Measurements from ENCODE around the gene ZNF8.
"Not testable (repeated sequence)": the region's sequence is repeated elsewhere in the genome, so short reads cannot be mapped to it uniquely, and the experiment has no call there.

ZNF8 gene

GRCh38 chr19:58336820-58337219 is 58.1 kb downstream of the ZNF8 start:
- DNase-seq, result no peak

- DNase-seq, result no peak
Observed at GRCh38 chr19:58338336-58338735, 59.6 kb downstream of the ZNF8 start.

DNA sequence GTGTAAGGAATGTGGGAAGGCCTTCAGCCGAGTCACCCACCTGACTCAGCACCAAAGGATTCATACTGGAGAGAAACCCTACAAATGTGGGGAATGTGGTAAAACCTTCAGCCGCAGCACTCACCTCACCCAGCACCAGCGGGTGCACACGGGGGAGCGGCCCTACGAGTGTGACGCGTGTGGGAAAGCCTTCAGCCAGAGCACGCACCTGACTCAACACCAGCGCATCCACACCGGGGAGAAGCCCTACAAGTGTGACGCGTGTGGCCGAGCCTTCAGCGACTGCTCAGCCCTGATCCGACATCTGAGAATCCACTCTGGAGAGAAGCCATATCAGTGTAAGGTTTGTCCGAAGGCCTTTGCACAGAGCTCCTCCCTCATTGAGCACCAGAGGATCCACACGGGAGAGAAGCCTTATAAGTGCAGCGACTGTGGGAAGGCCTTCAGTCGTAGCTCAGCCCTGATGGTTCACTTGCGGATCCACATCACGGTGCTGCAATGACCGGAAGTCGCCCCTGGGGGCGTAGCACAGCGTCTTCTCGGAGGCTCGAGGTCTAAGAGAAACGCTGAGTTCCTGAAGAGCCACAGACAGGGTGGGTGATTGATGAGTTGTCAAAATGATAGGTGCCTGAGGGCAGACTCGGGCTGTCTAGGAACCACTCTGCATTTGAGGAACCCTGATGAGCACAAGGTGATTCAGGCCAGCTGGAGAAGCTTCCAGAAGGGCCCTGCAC is 60.2 kb downstream of the ZNF8 start:
- no peak for DNase-seq

- DNase-seq, result no peak
Observed at GRCh38 chr19:58345558-58345957, 66.8 kb downstream of the ZNF8 start.

GRCh38 chr19:58346961-58347929 is 68.5 kb downstream of the ZNF8 start:
- peak; percentile 75 for DNase-seq

- not testable (repeated sequence) for DNase-seq
Observed at GRCh38 chr19:58348080-58348479, 69.3 kb downstream of the ZNF8 start.

DNA sequence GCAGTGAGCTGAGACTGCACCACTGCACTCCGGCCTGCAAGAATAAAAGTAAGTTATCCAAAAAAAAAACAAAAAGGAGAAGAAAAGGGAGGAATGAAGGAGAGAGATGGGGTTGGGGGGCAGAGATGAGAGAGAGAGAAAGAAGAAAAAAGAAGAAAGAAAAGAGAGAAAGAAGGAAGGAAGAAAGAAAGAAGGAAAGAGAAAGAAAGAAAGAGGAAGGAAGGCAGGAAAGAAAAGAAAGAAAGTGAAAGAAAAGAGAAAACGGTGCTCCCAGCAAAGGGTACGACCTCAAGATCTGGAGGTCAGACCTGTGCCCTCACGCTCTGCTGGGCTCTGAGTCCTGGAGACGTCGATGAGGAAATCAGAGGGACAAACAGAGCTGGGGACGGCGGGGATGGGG is 70.8 kb downstream of the ZNF8 start:
- no peak for DNase-seq

DNA sequence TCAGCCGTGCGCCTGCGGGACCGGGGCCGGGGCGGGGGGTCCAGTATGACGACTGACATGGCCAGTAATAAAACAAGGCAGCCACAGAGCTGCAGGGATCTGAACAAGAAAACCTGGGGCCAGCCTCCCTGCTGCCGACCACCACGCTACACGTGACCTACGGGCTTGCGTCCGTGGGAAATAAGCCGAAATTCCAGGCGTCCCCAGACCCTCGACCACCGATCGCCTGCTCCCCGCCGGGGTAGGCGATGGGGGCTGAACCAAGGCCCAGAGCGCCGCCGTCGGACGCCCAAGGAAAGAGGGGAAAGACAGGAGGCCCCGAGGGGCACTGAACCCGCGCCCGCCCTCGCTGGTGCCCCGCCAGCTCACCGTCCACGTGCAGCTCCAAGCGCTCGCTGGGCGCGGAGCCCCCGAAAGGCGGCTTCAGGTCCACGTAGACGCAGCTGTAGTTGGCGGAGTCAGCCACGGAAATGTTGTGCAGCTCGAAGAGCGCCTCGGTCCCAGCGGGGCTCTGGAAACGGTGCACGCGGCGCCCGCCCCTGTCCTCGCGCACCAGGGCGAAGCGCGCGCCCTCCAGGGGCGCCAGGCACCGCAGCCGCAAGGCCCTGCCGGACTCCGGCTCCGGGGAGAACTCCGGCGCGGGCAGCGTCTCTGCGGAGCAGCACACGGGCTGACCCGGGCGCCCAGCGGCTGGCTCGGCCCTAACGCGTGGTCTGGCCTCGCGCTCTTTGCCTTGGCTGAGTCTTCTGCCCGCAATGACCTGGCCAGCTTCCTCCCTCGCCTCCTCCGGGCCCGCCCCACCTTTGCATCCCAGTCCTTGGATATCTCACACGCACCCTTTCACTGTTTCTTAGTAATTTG is 71.5 kb downstream of the ZNF8 start:
- DNase-seq, result no peak

GRCh38 chr19:58350871-58351557 is 72.3 kb downstream of the ZNF8 start:
- no peak for DNase-seq

DNA sequence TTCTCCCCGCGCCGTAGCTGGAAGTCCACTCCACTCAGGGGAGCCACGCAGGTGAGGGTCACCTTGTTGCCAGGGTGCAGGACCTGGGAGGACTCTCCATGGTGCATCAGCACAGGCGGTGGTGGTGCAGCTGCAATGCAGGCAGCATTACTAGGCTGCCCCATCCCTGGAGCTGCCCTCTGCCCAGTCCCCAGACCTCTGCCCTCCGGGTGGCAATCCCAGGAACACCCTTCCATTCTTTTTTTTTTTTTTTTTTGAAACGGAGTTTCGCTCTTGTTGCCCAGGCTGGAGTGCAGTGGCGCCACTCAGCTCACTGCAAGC is 72.8 kb downstream of the ZNF8 start:
- DNase-seq, result no peak

- DNase-seq, result no peak
Observed at GRCh38 chr19:58351990-58352755, 73.4 kb downstream of the ZNF8 start.
